Breast epithelium (tissue), 4 donors: ENCODE results near the gene CDKN2AIP. TPM values are rescaled to one million over a fixed set of nuclear protein-coding genes. Genes with fewer than 3 reads are reported as not detected.

Experiments used
- DNase-seq, 2 donors: peaks; one replicate each; pipeline ENCODE4 v3.0.0-alpha.2; 2019; ENCODE audit warnings: low spot score in 2 of 2
- H3K27ac ChIP-seq, 2 donors: fragments of 200-600 bp; sonication (generic) in 1 of 2; one replicate each; pipeline ENCODE4 v1.5.1; 2016 to 2019; ENCODE audit warnings: mild to moderate bottlenecking in 1 of 2
- H3K27me3 ChIP-seq, 2 donors: fragments of 200-600 bp; sonication (generic) in 1 of 2; one replicate each; pipeline versions ENCODE4 v1.5.1 to v1.6.0; 2017 to 2019; ENCODE audit warnings: control low read depth in 1 of 2, mild to moderate bottlenecking in 1 of 2
- H3K36me3 ChIP-seq: fragments of 200-600 bp; one replicate; pipeline ENCODE4 v1.5.1; 2019
- H3K4me1 ChIP-seq, 2 donors: fragments of 200-600 bp; sonication (generic); one replicate each; pipeline ENCODE4 v1.5.1; 2016 to 2019; ENCODE audit warnings: control low read depth in 1 of 2
- H3K4me3 ChIP-seq, 3 donors: fragments of 200-600 bp; sonication (generic); 1 replicate in 2 of 3; 2 replicates in 1 of 3; pipeline ENCODE4 v1.5.1; 2016 to 2019; ENCODE audit warnings: mild to moderate bottlenecking in 3 of 3, moderate library complexity in 2 of 3
- H3K9me3 ChIP-seq, 2 donors: fragments of 200-600 bp; sonication (generic) in 1 of 2; one replicate each; pipeline ENCODE4 v1.5.1; 2016 to 2019; ENCODE audit warnings: control low read depth in 1 of 2
- POLR2A ChIP-seq: fragments of 450-650 bp; IDR thresholded peaks from one replicate; pipeline ENCODE4 v1.6.1; 2016; ENCODE audit warnings: antibody characterized with exemption, mild to moderate bottlenecking, moderate library complexity
- POLR2AphosphoS5 ChIP-seq, 3 donors: sonication (generic); formaldehyde crosslinking; IDR thresholded peaks; one replicate each; pipeline ENCODE4 v1.6.1; 2017; ENCODE audit warnings: antibody characterized with exemption in 3 of 3
- intact Hi-C: fragments of 100-400 bp; cut with DNase I; formaldehyde crosslinking; loops from one replicate; pipeline ENCODE4 v1.15.1; 2023; ENCODE audit warnings: low total_unique reads
- total RNA-seq, 3 donors: library from RNA; depleted of rRNA; stranded (reverse); fragments of >200 nt; gene quantifications; one replicate each; pipeline ENCODE4 v1.1.0, GENCODE V29; 2016
- TF ChIP-seq, protein P1 (sequence below), 3 donors: fragments of 450-650 bp; IDR thresholded peaks; one replicate each; pipeline ENCODE4 v1.5.1; 2016 to 2017; ENCODE audit warnings: antibody characterized with exemption in 3 of 3, mild to moderate bottlenecking in 3 of 3, moderate library complexity in 3 of 3

Gene CDKN2AIP
- total RNA-seq, 3 donors from 2014 or later = 22.2 to 37.3 (median 23.3) TPM

DNA sequence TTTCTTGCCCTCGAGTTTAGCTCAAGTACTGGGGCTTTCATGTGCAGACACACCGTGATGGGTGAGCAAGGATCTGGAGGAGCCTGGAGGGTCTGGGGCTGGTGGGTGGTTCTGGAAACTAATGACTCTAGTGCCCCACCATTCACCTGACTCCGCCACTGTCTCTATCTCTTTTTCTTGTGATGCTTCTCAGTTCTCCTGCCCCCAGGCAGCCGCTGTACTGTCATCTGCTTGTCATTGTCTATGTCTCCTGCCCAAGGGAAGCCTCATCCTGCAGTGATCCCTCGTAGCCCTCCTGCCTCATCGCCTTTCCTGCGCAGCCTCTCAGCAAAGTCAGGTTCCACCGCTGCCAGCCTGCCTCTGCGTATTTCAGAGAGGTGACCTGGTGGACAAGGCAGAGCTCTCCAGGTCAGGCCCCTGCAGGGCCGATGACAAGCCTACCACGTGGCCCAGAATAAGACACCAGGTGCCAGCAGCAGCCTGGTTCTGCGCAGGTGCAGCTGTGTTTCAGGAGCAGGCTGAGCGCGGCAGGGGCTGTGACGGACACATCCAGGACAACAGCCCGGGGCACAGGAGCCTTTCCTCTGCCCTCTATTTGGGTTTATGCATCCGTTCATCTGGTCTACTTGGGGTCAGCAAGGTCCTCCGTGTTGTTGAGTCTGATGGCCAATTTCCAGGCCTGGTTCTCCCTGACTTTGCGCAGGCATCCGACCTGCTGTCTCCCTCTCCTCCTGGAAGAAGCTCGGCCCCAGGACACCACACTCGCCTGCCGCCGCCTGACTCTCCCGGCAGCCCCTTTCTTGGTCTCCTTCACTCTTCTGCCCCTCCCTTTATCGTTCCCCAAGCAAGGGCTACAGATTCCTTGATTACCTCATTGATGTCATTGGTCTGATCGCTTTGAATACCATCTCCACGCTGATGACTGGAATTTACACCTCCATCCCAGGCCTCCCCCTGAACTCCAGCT lies 30.9 kb upstream of the CDKN2AIP start:
- Histone ChIP-seq H3K36me3 (no peaks in the 10 kb centered on the region), H3K4me1 (no peaks in the 10 kb centered on the region), H3K27me3 (no peaks in the 10 kb centered on the region), H3K4me3 (no peak overlapping the region), H3K27ac (no peak overlapping the region), H3K9me3 (no peaks in the 10 kb centered on the region)
- TF ChIP-seq, protein P1, sequence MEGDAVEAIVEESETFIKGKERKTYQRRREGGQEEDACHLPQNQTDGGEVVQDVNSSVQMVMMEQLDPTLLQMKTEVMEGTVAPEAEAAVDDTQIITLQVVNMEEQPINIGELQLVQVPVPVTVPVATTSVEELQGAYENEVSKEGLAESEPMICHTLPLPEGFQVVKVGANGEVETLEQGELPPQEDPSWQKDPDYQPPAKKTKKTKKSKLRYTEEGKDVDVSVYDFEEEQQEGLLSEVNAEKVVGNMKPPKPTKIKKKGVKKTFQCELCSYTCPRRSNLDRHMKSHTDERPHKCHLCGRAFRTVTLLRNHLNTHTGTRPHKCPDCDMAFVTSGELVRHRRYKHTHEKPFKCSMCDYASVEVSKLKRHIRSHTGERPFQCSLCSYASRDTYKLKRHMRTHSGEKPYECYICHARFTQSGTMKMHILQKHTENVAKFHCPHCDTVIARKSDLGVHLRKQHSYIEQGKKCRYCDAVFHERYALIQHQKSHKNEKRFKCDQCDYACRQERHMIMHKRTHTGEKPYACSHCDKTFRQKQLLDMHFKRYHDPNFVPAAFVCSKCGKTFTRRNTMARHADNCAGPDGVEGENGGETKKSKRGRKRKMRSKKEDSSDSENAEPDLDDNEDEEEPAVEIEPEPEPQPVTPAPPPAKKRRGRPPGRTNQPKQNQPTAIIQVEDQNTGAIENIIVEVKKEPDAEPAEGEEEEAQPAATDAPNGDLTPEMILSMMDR (IDR thresholded peaks at IDR 0.05) = no peak
- no peak for TF ChIP-seq POLR2AphosphoS5 (IDR thresholded peaks at IDR 0.05)
- no peak for TF ChIP-seq POLR2A
- intact Hi-C loops = no loop called here
- no peak for DNase-seq

DNA sequence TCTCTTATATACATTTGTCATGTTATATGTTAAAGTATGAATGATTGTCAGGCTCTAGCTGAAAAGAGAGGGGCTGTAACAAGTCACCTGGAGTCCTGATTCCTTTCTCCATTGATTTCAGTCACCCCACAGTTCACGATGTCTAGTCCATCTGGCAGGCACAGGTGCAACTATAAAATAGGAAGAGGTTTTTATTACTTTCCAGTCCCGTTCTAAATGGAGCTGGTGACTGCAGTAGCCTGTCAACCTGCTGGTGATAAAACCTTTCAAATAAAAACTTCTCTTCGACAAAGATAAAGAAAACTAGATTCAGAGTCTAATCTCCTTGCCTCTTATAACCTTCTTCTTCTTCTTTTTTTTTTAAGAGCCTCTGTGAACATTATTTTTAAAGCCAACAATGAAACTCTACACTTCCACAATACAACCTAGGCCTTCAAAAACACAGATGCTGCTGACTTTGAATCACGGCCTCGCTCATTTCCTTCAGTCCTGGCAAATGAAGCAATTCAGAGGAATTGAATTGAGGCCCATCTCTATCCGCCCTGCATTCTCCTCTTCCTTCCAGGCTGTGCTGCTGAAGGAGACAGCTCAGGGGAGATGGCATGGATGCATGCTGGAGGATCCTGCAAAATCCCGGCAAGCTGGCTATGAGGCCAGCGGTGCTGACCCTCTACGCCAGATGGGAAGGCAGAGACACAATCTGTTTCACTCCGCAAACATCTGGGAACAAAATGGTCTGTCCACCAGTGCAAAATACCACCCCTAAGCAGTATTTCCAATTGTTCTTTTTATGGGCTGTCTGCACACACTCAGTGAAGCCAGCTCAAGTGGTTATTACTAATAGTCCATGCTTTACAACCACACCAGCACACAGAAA lies 27.3 kb upstream of the CDKN2AIP start:
- no peak for DNase-seq
- Histone ChIP-seq H3K4me3 (no peak overlapping the region), H3K27me3 (no peaks in the 10 kb centered on the region), H3K36me3 (no peaks in the 10 kb centered on the region), H3K27ac (no peak overlapping the region), H3K4me1 (no peaks in the 10 kb centered on the region), H3K9me3 (no peaks in the 10 kb centered on the region)
- intact Hi-C loops = no loop called here
- TF ChIP-seq, protein P1 (IDR thresholded peaks at IDR 0.05) = no peak

DNA sequence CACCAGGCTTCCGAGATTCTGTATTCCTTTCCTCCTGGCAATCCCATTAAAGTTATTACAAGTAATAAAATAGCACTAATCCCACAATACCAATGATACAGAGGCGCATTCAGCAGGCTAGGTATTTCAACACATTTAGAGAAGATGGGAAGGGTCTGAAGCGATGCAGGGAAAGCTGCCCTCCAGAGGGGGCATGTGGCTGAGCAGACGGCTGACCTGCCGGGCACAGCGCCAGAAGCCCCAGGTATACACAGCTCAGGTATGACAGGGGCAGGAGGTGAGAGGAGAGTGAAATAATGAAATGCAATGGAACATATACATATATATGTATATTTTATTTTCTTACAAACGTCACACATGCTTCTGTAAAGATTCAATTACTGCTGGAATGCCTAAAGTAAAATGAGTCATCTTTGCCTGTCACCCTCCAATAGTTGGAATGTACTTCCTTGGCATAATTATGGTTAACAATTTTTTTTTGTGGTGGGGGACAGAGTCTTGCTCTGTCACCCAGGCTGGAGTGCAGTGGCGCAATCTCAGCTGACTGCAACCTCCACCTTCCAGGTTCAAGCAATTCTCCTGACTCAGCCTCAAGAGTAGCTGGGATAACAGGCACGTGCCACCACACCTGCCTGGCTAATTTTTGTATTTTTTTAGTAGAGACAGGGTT lies 21.3 kb upstream of the CDKN2AIP start:
- Histone ChIP-seq H3K27me3 (no peaks in the 10 kb centered on the region), H3K4me3 (no peak overlapping the region), H3K4me1 (no peaks in the 10 kb centered on the region), H3K9me3 (no peaks in the 10 kb centered on the region), H3K27ac (no peak overlapping the region), H3K36me3 (no peaks in the 10 kb centered on the region)
- intact Hi-C loops = no loop called here
- no peak for DNase-seq
- TF ChIP-seq, protein P1 (IDR thresholded peaks at IDR 0.05) = no peak
- TF ChIP-seq POLR2AphosphoS5 (IDR thresholded peaks at IDR 0.05) (no peak), POLR2A (no peak)

DNA sequence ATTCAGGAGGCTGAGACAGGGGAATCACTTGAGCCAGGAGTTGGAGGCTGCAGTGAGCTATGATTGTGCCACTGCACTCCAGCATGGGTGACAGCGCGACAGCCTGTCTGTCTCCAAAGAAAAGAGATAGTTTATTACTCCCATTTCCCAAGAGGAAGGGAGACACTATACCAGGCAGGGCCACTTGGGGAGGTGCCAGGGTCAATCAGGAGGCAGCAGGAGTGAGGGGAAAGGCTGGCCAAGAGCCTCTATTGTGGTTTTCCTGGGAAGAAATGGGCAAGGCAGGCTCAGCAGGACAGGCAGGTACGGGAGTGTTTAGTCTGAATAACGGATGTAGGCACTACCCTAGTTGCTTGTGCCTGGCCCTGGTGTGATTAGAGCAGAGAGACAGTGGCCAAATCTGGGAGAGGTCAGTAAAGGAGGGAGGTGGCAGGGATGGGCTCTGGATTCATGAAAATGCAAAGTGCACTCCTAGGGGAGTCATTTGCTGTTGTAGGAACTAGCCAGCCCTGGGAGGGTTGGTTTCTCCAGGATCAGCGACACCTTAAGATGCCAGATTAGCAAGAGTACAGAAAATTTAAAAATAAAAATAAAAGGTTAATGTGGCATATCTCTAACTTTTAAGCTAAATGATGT lies 20.2 kb upstream of the CDKN2AIP start:
- intact Hi-C loops = no loop called here
- no peaks in the 10 kb centered on the region for H3K36me3 ChIP-seq
- no peak for DNase-seq
- H3K27ac ChIP-seq = no peak overlapping the region
- H3K27me3 ChIP-seq = no peaks in the 10 kb centered on the region
- no peaks in the 10 kb centered on the region for H3K9me3 ChIP-seq
- TF ChIP-seq, protein P1 (IDR thresholded peaks at IDR 0.05) = no peak
- TF ChIP-seq POLR2AphosphoS5 (IDR thresholded peaks at IDR 0.05) (no peak), POLR2A (no peak)
- H3K4me3 ChIP-seq = no peak overlapping the region
- no peaks in the 10 kb centered on the region for H3K4me1 ChIP-seq
